ENCODE measurements around the gene NKAIN4. TPM values are rescaled to one million over a fixed set of nuclear protein-coding genes. Genes with fewer than 3 reads are reported as not detected.

NKAIN4 gene
- total and polyA plus RNA-seq, 2 donors (not counting 1 experiment from before 2014, with no cell fraction given) = not detected

DNA sequence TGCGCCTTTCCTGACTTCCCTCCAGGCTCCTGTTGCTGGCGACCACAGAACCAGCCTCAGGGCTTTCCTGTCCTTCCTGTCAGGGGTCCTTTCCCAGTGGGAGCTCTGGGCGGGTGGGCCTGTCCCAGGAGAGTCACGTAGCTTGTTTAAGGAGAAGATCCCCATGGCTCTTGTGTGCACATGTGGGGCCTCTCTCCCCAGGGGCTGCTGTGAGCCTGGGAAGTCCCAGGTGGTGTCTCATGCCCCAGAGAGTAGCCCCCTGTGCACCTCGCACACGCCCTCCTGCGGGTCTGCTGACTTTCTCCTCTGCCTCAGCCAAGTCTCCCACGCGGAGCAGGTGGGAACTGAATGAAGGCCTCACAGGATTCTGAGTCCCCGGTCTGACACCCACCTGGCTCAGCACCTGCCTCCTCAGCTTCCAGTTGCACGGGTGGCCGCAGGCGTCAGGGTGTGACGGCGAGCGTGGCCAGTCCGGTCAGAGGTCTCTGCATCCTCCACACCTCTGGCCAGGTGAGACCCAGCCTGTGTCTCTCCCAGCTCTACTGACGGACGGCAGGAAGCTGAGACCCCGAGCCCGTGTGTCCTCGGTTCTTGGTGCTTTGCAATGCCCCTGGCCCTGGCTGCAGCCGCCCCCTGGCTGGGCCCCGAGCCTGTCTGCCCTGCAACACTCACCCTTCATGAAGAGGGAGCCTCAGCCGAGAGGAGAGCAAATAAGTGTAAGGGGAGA, 5.6 kb upstream of the NKAIN4 start:
- H3K4me2 ChIP-seq (replicated peaks; ENCODE audit: low read depth, low read length, poor library complexity, severe bottlenecking) = no peak overlapping the region
- H3K27me3 ChIP-seq (replicated peaks in 1 of 4; ENCODE audit: control extremely low read depth in 1 of 4, control insufficient read depth in 3 of 4, insufficient read depth in 4 of 4, low read length in 3 of 4) = peaks cover 0 to 34% (median 7%) of the 10 kb centered on the region in 4 experiments
- CTCF ChIA-PET = no interaction called here
- H3K4me3 Mint-ChIP-seq = no peak overlapping the region
- no peak overlapping the region for H3K27ac Mint-ChIP-seq
- ATAC-seq (ENCODE audit: low read depth) (no peak), DNase-seq (no peak)
- H3K9me3 ChIP-seq (ENCODE audit: control extremely low read depth in 1 of 3, control insufficient read depth in 2 of 3, insufficient read depth in 1 of 3, low read length in 2 of 3) = no peaks in the 10 kb centered on the region
- H3K27ac ChIP-seq (ENCODE audit: low read length in 2 of 2) = no peak overlapping the region
- 75% methylated on average over 22 of the region's 25 CpGs for WGBS (ENCODE audit: insufficient coverage)
- no peak overlapping the region for H3K4me3 ChIP-seq (ENCODE audit: control extremely low read depth in 1 of 5, extremely low read depth in 1 of 5, insufficient read depth in 1 of 5, low read depth in 2 of 5, low read length in 4 of 5)
- H3K4me1 Mint-ChIP-seq = peaks cover 3% of the 10 kb centered on the region
- H3K9me3 Mint-ChIP-seq (ENCODE audit: insufficient read depth) = no peaks in the 10 kb centered on the region
- H3K36me3 ChIP-seq (replicated peaks in 1 of 2; ENCODE audit: control extremely low read depth in 1 of 2, control insufficient read depth in 1 of 2, extremely low read depth in 1 of 2, insufficient read depth in 2 of 2, low read length in 1 of 2) = no peaks in the 10 kb centered on the region
- H3K27me3 Mint-ChIP-seq = peaks cover 47% of the 10 kb centered on the region
- H3K4me1 ChIP-seq (ENCODE audit: control insufficient read depth in 2 of 2, insufficient read depth in 2 of 2, low read length in 2 of 2) = peaks cover 0 to 2% of the 10 kb centered on the region in 2 donors
- no peak overlapping the region for H3K9ac ChIP-seq (ENCODE audit: low read length)
- intact Hi-C loops (cut with micrococcal nuclease) = no loop called here
- no peaks in the 10 kb centered on the region for H3K79me2 ChIP-seq (ENCODE audit: control insufficient read depth, insufficient read depth, low read length)
- H4K20me1 ChIP-seq (ENCODE audit: control insufficient read depth, insufficient read depth, low read length, poor library complexity, severe bottlenecking) = no peaks in the 10 kb centered on the region
- TF ChIP-seq EZH2 (IDR thresholded peaks at IDR 0.05; ENCODE audit: borderline replicate concordance, insufficient read depth, low read depth, low read length, poor library complexity, severe bottlenecking) = no peak
- TF ChIP-seq, protein P1, sequence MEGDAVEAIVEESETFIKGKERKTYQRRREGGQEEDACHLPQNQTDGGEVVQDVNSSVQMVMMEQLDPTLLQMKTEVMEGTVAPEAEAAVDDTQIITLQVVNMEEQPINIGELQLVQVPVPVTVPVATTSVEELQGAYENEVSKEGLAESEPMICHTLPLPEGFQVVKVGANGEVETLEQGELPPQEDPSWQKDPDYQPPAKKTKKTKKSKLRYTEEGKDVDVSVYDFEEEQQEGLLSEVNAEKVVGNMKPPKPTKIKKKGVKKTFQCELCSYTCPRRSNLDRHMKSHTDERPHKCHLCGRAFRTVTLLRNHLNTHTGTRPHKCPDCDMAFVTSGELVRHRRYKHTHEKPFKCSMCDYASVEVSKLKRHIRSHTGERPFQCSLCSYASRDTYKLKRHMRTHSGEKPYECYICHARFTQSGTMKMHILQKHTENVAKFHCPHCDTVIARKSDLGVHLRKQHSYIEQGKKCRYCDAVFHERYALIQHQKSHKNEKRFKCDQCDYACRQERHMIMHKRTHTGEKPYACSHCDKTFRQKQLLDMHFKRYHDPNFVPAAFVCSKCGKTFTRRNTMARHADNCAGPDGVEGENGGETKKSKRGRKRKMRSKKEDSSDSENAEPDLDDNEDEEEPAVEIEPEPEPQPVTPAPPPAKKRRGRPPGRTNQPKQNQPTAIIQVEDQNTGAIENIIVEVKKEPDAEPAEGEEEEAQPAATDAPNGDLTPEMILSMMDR (IDR thresholded peaks at IDR 0.05) = no peak
- H2AFZ ChIP-seq (ENCODE audit: insufficient read depth, low read depth, low read length, poor library complexity, severe bottlenecking) = no peak overlapping the region
- POLR2A ChIA-PET = no interaction called here

DNA sequence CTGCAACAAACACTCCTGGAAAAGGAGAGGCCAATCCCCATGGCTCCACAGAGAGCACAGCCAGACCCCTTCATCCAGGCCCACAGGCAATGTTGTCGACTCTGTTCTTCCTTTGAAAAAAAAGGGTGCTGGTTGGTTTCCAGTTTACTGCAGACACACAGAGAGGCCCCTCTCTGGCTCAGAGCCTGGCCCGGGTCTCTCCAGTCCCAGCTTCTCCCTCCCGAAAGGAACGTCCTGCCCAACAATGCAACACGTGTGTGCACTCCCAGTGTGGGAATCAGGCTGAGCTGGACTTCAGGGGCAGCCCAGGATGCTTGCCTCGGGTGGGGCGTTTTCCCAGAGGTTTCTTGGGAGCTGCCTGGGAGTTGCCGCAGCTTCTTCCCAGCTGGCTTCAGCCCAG, 4.5 kb upstream of the NKAIN4 start:
- POLR2A ChIA-PET = no interaction called here
- H3K27ac Mint-ChIP-seq = no peak overlapping the region

More for the DNA sequence above, 4.5 kb upstream of the NKAIN4 start:
- H3K36me3 ChIP-seq (replicated peaks in 1 of 2; ENCODE audit: control extremely low read depth in 1 of 2, control insufficient read depth in 1 of 2, extremely low read depth in 1 of 2, insufficient read depth in 2 of 2, low read length in 1 of 2) = no peaks in the 10 kb centered on the region
- Mint-ChIP-seq H3K4me1 (peaks cover 3% of the 10 kb centered on the region), H3K9me3 (ENCODE audit: insufficient read depth) (no peaks in the 10 kb centered on the region), H3K4me3 (no peak overlapping the region), H3K27me3 (peaks cover 43% of the 10 kb centered on the region)
- H3K9ac ChIP-seq (ENCODE audit: low read length) = no peak overlapping the region
- no peak for ATAC-seq (ENCODE audit: low read depth)
- H3K27me3 ChIP-seq (replicated peaks in 1 of 4; ENCODE audit: control extremely low read depth in 1 of 4, control insufficient read depth in 3 of 4, insufficient read depth in 4 of 4, low read length in 3 of 4) = peaks cover 0 to 37% (median 7%) of the 10 kb centered on the region in 4 experiments
- 75% methylated on average over 8 of the region's 8 CpGs for WGBS (ENCODE audit: insufficient coverage)
- H3K27ac ChIP-seq (ENCODE audit: low read length in 2 of 2) = no peak overlapping the region
- H2AFZ ChIP-seq (ENCODE audit: insufficient read depth, low read depth, low read length, poor library complexity, severe bottlenecking) = no peak overlapping the region
- H3K4me1 ChIP-seq (ENCODE audit: control insufficient read depth in 2 of 2, insufficient read depth in 2 of 2, low read length in 2 of 2) = peaks cover 0 to 5% of the 10 kb centered on the region in 2 donors
- H4K20me1 ChIP-seq (ENCODE audit: control insufficient read depth, insufficient read depth, low read length, poor library complexity, severe bottlenecking) = no peaks in the 10 kb centered on the region
- CTCF ChIA-PET = no interaction called here
- DNase-seq = no peak
- H3K9me3 ChIP-seq (ENCODE audit: control extremely low read depth in 1 of 3, control insufficient read depth in 2 of 3, insufficient read depth in 1 of 3, low read length in 2 of 3) = no peaks in the 10 kb centered on the region
- no peak for TF ChIP-seq EZH2 (IDR thresholded peaks at IDR 0.05; ENCODE audit: borderline replicate concordance, insufficient read depth, low read depth, low read length, poor library complexity, severe bottlenecking)
- TF ChIP-seq, protein P1 (IDR thresholded peaks at IDR 0.05) = no peak
- no peak overlapping the region for H3K4me2 ChIP-seq (replicated peaks; ENCODE audit: low read depth, low read length, poor library complexity, severe bottlenecking)
- intact Hi-C loops (cut with micrococcal nuclease) = no loop called here
- no peak overlapping the region for H3K4me3 ChIP-seq (ENCODE audit: control extremely low read depth in 1 of 5, extremely low read depth in 1 of 5, insufficient read depth in 1 of 5, low read depth in 2 of 5, low read length in 4 of 5)
- no peaks in the 10 kb centered on the region for H3K79me2 ChIP-seq (ENCODE audit: control insufficient read depth, insufficient read depth, low read length)
